Neural progenitor cell (in vitro differentiated cells): Measurements from ENCODE around the gene F2RL3.

Experiments used
- CTCF ChIP-seq: fragments of 200-600 bp; sonication (generic); IDR thresholded peaks from 2 replicates; pipeline ENCODE4 v1.5.1; 2017; ENCODE audit warnings: antibody characterized with exemption, mild to moderate bottlenecking
- EZH2 ChIP-seq: fragments of 200-600 bp; sonication (generic); IDR thresholded peaks from 2 replicates; pipeline ENCODE4 v1.6.1; 2017; ENCODE audit warnings: antibody characterized with exemption, mild to moderate bottlenecking, moderate library complexity
- EZH2phosphoT487 ChIP-seq: fragments of 200-600 bp; sonication (generic); IDR thresholded peaks from 2 replicates; pipeline ENCODE4 v1.6.1; 2017; ENCODE audit warnings: antibody characterized with exemption

- TF ChIP-seq CTCF (no peak), EZH2 (no peak), EZH2phosphoT487 (no peak)
These were observed 20.2 kb upstream of the F2RL3 start for GRCh38 chr19:16868423-16869130.
